GM12878 (cell line): ENCODE data around the gene CDC42SE2. TPM values are rescaled to one million over a fixed set of nuclear protein-coding genes. Genes with fewer than 3 reads are reported as not detected.

Source experiments
- ATAC-seq: fragments of 200-7000 bp; cut with Tn5 transposase; 3 replicates; pipeline ENCODE4 v1.9.1; 2020; ENCODE audit warnings: mild to moderate bottlenecking, moderate library complexity
- BruUV-seq: library from RNA; stranded (reverse); fragments of 400-500 nt; replicated peaks from 2 replicates; lab custom pipeline; 2021; lab: Mats Ljungman, UMichigan
- CTCF ChIA-PET: fragments of 300-600 bp; sonication (Branson Sonifier 250); formaldehyde crosslinking; extraction: SDS; loops from one replicate; lab custom pipeline; 2021; ENCODE audit warnings: inconsistent platforms; lab: Yijun Ruan, JAX
- POLR2A ChIA-PET: fragments of 350-600 bp; formaldehyde crosslinking; extraction: SDS; loops from one replicate; lab custom pipeline; 2021; ENCODE audit warnings: inconsistent platforms; lab: Charles Lee
- RAD21 ChIA-PET: fragments of 300-600 bp; sonication (Branson Sonifier 250); formaldehyde crosslinking; loops from one replicate; lab custom pipeline; 2023; ENCODE audit warnings: antibody characterized with exemption; ENCODE audit not compliant: unreplicated experiment; lab: Charles Lee
- SMC1A ChIA-PET: fragments of 300-600 bp; sonication (Branson Sonifier 250); formaldehyde crosslinking; loops from one replicate; lab custom pipeline; 2023; ENCODE audit not compliant: unreplicated experiment, uncharacterized antibody; lab: Charles Lee
- DNase-seq: peaks from one replicate; pipeline ENCODE4 v3.0.0-alpha.2; 2011; ENCODE audit warnings: low read depth, low spot score
- FAIRE-seq: peaks from 3 replicates; lab custom pipeline; 2011; peaks lifted over from hg19 to GRCh38; lab: Jason Lieb, UNC
- H2AFZ ChIP-seq: 2 replicates; pipeline ENCODE4 v1.6.0; 2011; ENCODE audit warnings: low read depth, low read length, control low read depth; ENCODE audit not compliant: control insufficient read depth
- H3K27ac ChIP-seq: 2 replicates; pipeline ENCODE4 v1.5.1; 2011; ENCODE audit warnings: control low read depth; ENCODE audit not compliant: control insufficient read depth, insufficient read depth
- H3K27me3 ChIP-seq, 2 experiments: replicated peaks in 1 of 2; 2 replicates each; pipeline versions ENCODE4 v1.6.0 to v1.6.1; 2011; ENCODE audit warnings: low read length in 1 of 2; ENCODE audit not compliant: control insufficient read depth in 2 of 2, insufficient read depth in 2 of 2
- H3K36me3 ChIP-seq, 2 experiments: 2 replicates each; pipeline ENCODE4 v1.5.1; 2011; ENCODE audit warnings: low read length in 1 of 2; ENCODE audit not compliant: control insufficient read depth in 2 of 2, insufficient read depth in 2 of 2
- H3K4me1 ChIP-seq: 2 replicates; pipeline ENCODE4 v1.6.1; 2011; ENCODE audit warnings: mild to moderate bottlenecking, low read length, moderate library complexity, mixed read lengths; ENCODE audit not compliant: control insufficient read depth, insufficient read depth
- H3K4me2 ChIP-seq: 2 replicates; pipeline ENCODE4 v1.6.0; 2011; ENCODE audit warnings: control low read depth; ENCODE audit not compliant: control insufficient read depth, insufficient read depth
- H3K4me3 ChIP-seq: fragments of 200-600 bp; sonication (generic); 2 replicates; pipeline ENCODE4 v1.5.1; 2016
- H3K79me2 ChIP-seq: 2 replicates; pipeline ENCODE4 v1.6.0; 2011; ENCODE audit warnings: low read length; ENCODE audit not compliant: control insufficient read depth, insufficient read depth
- H3K9ac ChIP-seq: 2 replicates; pipeline ENCODE4 v1.8.0; 2011; ENCODE audit warnings: low read length, control low read depth, mixed read lengths; ENCODE audit not compliant: control insufficient read depth, insufficient read depth
- H3K9me3 ChIP-seq: replicated peaks from 3 replicates; pipeline ENCODE4 v1.5.1; 2011; ENCODE audit warnings: mild to moderate bottlenecking, low read length; ENCODE audit not compliant: control insufficient read depth, insufficient read depth
- H4K20me1 ChIP-seq: 2 replicates; pipeline ENCODE4 v1.6.0; 2011; ENCODE audit not compliant: control insufficient read depth, insufficient read depth
- BACH1 ChIP-seq: fragments of 450-650 bp; IDR thresholded peaks from 2 replicates; pipeline ENCODE4 v1.6.1; 2017; ENCODE audit warnings: mild to moderate bottlenecking, borderline replicate concordance
- ESRRA ChIP-seq: IDR thresholded peaks from 2 replicates; pipeline ENCODE4 v1.6.1; 2012; ENCODE audit warnings: mild to moderate bottlenecking, low read length, improper control_type of control experiment
- HDGF ChIP-seq: fragments of 450-650 bp; IDR thresholded peaks from 2 replicates; pipeline ENCODE4 v1.6.1; 2016; ENCODE audit warnings: antibody characterized with exemption
- IKZF2 ChIP-seq, 2 experiments: fragments of 450-650 bp; IDR thresholded peaks; 2 replicates each; pipeline ENCODE4 v1.6.1; 2017; ENCODE audit warnings: mild to moderate bottlenecking in 2 of 2, moderate library complexity in 2 of 2
- IRF3 ChIP-seq: fragments of 450-650 bp; IDR thresholded peaks from 2 replicates; pipeline ENCODE4 v1.6.1; 2014; ENCODE audit warnings: mild to moderate bottlenecking
- MEF2B ChIP-seq: fragments of 450-650 bp; IDR thresholded peaks from 2 replicates; pipeline ENCODE4 v1.6.1; 2018; ENCODE audit warnings: mild to moderate bottlenecking, moderate library complexity; ENCODE audit not compliant: partially characterized antibody, poor library complexity, severe bottlenecking
- MTA2 ChIP-seq: fragments of 450-650 bp; IDR thresholded peaks from 2 replicates; pipeline ENCODE4 v1.6.1; 2016; ENCODE audit warnings: low read depth, mild to moderate bottlenecking, moderate library complexity
- NFXL1 ChIP-seq: fragments of 450-650 bp; IDR thresholded peaks from 2 replicates; pipeline ENCODE4 v1.6.1; 2017; ENCODE audit warnings: antibody characterized with exemption, mild to moderate bottlenecking, borderline replicate concordance
- NFYA ChIP-seq: IDR thresholded peaks from 2 replicates; pipeline ENCODE4 v1.6.1; 2011; ENCODE audit warnings: low read depth, mild to moderate bottlenecking, low read length, improper control_type of control experiment, borderline replicate concordance
- SMC3 ChIP-seq: IDR thresholded peaks from 2 replicates; pipeline ENCODE4 v1.6.1; 2011; ENCODE audit warnings: low read length, improper control_type of control experiment, borderline replicate concordance
- SREBF2 ChIP-seq: IDR thresholded peaks from 2 replicates; pipeline ENCODE4 v1.6.1; 2012; ENCODE audit warnings: mild to moderate bottlenecking, low read length
- SRF ChIP-seq, 2 experiments: IDR thresholded peaks; 2 replicates each; pipeline ENCODE4 v1.6.1; 2011; ENCODE audit warnings: low read depth in 2 of 2, low read length in 2 of 2, mild to moderate bottlenecking in 1 of 2, moderate library complexity in 1 of 2
- ZBED1 ChIP-seq: IDR thresholded peaks from 2 replicates; pipeline ENCODE4 v1.6.1; 2016; ENCODE audit warnings: borderline replicate concordance
- ZNF274 ChIP-seq: IDR thresholded peaks from one replicate; pipeline ENCODE4 v1.8.0; 2011; ENCODE audit not compliant: insufficient read length, insufficient read depth
- WGBS: methylation state at CpG from one replicate; pipeline ENCODE4 v1.1.6; 2016; ENCODE audit warnings: low lambda C conversion rate; ENCODE audit not compliant: insufficient replicate concordance, insufficient coverage; ENCODE audit errors: missing lambda C conversion rate; 5-methylcytosine and 5-hydroxymethylcytosine counted together
- in situ Hi-C: fragments of 300-500 bp; cut with MboI; formaldehyde crosslinking; loops from 9 replicates; pipeline ENCODE4 v1.14.3; 2018; ENCODE audit warnings: mixed read lengths
- intact Hi-C: fragments of 100-400 bp; cut with micrococcal nuclease; formaldehyde crosslinking; loops from one replicate; pipeline ENCODE4 v1.14.2; 2022; ENCODE audit not compliant: unreplicated experiment
- polyA plus RNA-seq, 11 experiments: library from polyadenylated mRNA; depleted of rRNA in 4 of 11; unstranded in 6 of 11; stranded (reverse) in 5 of 11; fragments of >200 nt; fragmentation: Nextera tagmentation in 4 of 11; fragmentation: Illumina TruSeq in 1 of 11; extraction: Ambion mirVana in 4 of 11; extraction: Trizol in 1 of 11; gene quantifications; 1 replicate in 1 of 11; 2 replicates in 10 of 11; pipeline versions ENCODE4 v1.2.1 to v1.2.3, GENCODE V29; 2011 to 2016; ENCODE audit warnings: inconsistent platforms in 2 of 11, missing spikeins in 2 of 11, low read depth in 1 of 11
- total RNA-seq, 4 experiments: library from RNA; depleted of rRNA in 3 of 4; stranded (reverse); fragments of >200 nt in 3 of 4; fragmentation: Illumina TruSeq in 1 of 4; extraction: Trizol in 1 of 4; gene quantifications; 2 replicates each; pipeline versions ENCODE4 v1.2.1 to v1.2.3, GENCODE V29; 2013 to 2021

The CDC42SE2 gene
- total and polyA plus RNA-seq, 10 of the 15 experiments (the other 5 are each of a cell fraction or from before 2014, with no cell fraction given), result 57.0 to 148 (median 80.3) TPM

GRCh38 chr5:131361677-131362315, 97.9 kb downstream of the CDC42SE2 start:
- no peak for DNase-seq
- no peaks in the 10 kb centered on the region for H3K27me3 ChIP-seq
- SMC1A ChIA-PET, result interaction anchor here (0.7 to 1.7 kb wide), 7 partner anchors 9 to 73 kb away, joined by 3 to 4 read pairs (median 3); no protein-coding TSS in a partner anchor
- no peak overlapping the region for H2AFZ ChIP-seq
- TF ChIP-seq BACH1 (no peak), ZBED1 (no peak), MTA2 (no peak), MEF2B (no peak), IRF3 (no peak), HDGF (no peak), SRF (IDR thresholded peaks at IDR 0.05; ENCODE audit: low read depth in 2 of 2, low read length in 2 of 2) (no peak), SREBF2 (no peak), IKZF2 (IDR thresholded peaks at IDR 0.05) (no peak), NFXL1 (no peak), NFYA (no peak), ZNF274 (no peak), SMC3 (no peak), ESRRA (no peak)
- over 99% methylated on average over 15 of the region's 15 CpGs for WGBS
- FAIRE-seq, result no peak
- peaks cover 84% of the 10 kb centered on the region for H3K79me2 ChIP-seq
- peaks cover 16% of the 10 kb centered on the region for H3K4me1 ChIP-seq
- H3K9me3 ChIP-seq, result no peaks in the 10 kb centered on the region; the same call in 2 of the 3 replicates
- intact Hi-C loops (no loop called here), in situ Hi-C loops (no loop called here)
- no peaks in the 10 kb centered on the region; the same call in 1 of the 2 replicates for H4K20me1 ChIP-seq
- POLR2A ChIA-PET, result interaction anchor here (1.0 to 1.1 kb wide), 2 partner anchors 13 to 76 kb away, joined by 3 to 8 read pairs; no protein-coding TSS in a partner anchor
- no peak for ATAC-seq
- CTCF ChIA-PET, result interaction anchor here (0.6 kb wide), 1 partner anchor 160 kb away, joined by 3 read pairs; no protein-coding TSS in a partner anchor
- RAD21 ChIA-PET, result interaction anchor here (1.5 kb wide), 1 partner anchor 19 kb away, joined by 3 read pairs; no protein-coding TSS in a partner anchor
- no peak overlapping the region for H3K27ac ChIP-seq
- no peak overlapping the region for H3K4me2 ChIP-seq
- no peak overlapping the region for H3K9ac ChIP-seq
- H3K4me3 ChIP-seq, result no peak overlapping the region
- peaks cover 7 to 37% of the 10 kb centered on the region in 2 experiments for H3K36me3 ChIP-seq
- BruUV-seq, result no TSS peak
